B cell (primary cell): ENCODE results near the gene PACSIN2. TPM values are rescaled to one million over a fixed set of nuclear protein-coding genes. Genes with fewer than 3 reads are reported as not detected.
A peak's percentile ranks its signal among the peaks of the same experiment; 100 is the strongest.

ENCODE experiments used
- ATAC-seq: fragments of 200-7000 bp; cut with Tn5 transposase; one replicate; pipeline ENCODE4 v1.10.0; 2021; ENCODE audit warnings: low read depth, mild to moderate bottlenecking, moderate number of reproducible peaks, moderate library complexity
- CTCF ChIA-PET: fragments of 350-600 bp; sonication (Branson Sonifier 250); formaldehyde crosslinking; loops from one replicate; lab custom pipeline; 2021; ENCODE audit warnings: antibody characterized with exemption, inconsistent platforms; lab: Charles Lee
- POLR2A ChIA-PET: fragments of 350-600 bp; sonication (Branson Sonifier 250); formaldehyde crosslinking; loops from one replicate; lab custom pipeline; 2021; ENCODE audit warnings: antibody characterized with exemption; lab: Charles Lee
- DNase-seq: peaks from one replicate; pipeline ENCODE4 v3.0.0; 2013
- H2AFZ ChIP-seq: 2 replicates; pipeline ENCODE4 v1.6.1; 2012; ENCODE audit warnings: mild to moderate bottlenecking, low read depth, low read length; ENCODE audit not compliant: insufficient read depth, poor library complexity, severe bottlenecking
- H3K27ac ChIP-seq, 2 donors: 1 replicate in 1 of 2; 2 replicates in 1 of 2; pipeline ENCODE4 v1.5.1; 2012 to 2013; ENCODE audit warnings: low read length in 2 of 2, mild to moderate bottlenecking in 2 of 2, moderate library complexity in 1 of 2
- H3K27me3 ChIP-seq, 4 experiments: fragments of 200-600 bp in 1 of 4; sonication (generic) in 1 of 4; replicated peaks in 1 of 4; 1 replicate in 2 of 4; 2 replicates in 2 of 4; pipeline versions ENCODE4 v1.6.1 to v1.7.0; 2013 to 2016; ENCODE audit warnings: low read length in 3 of 4, mild to moderate bottlenecking in 2 of 4, mixed read lengths in 1 of 4, moderate library complexity in 1 of 4; ENCODE audit not compliant: insufficient read depth in 4 of 4, control insufficient read depth in 3 of 4; ENCODE audit errors: control extremely low read depth in 1 of 4
- H3K36me3 ChIP-seq, 2 experiments: replicated peaks in 1 of 2; 1 replicate in 1 of 2; 2 replicates in 1 of 2; pipeline versions ENCODE4 v1.6.1 to v1.7.1; 2013; ENCODE audit warnings: low read length in 1 of 2; ENCODE audit not compliant: insufficient read depth in 2 of 2, control insufficient read depth in 1 of 2; ENCODE audit errors: control extremely low read depth in 1 of 2, extremely low read depth in 1 of 2
- H3K4me1 ChIP-seq, 2 donors: fragments of 200-600 bp in 1 of 2; sonication (generic) in 1 of 2; 1 replicate in 1 of 2; 2 replicates in 1 of 2; pipeline versions ENCODE4 v1.5.1 to v1.6.1; 2013 to 2017; ENCODE audit warnings: low read length in 2 of 2; ENCODE audit not compliant: control insufficient read depth in 2 of 2, insufficient read depth in 2 of 2
- H3K4me2 ChIP-seq: replicated peaks from 2 replicates; pipeline ENCODE3; 2012; ENCODE audit warnings: mild to moderate bottlenecking, low read depth, low read length; ENCODE audit not compliant: poor library complexity, severe bottlenecking
- H3K4me3 ChIP-seq, 5 experiments: fragments of 200-600 bp in 1 of 5; sonication (generic) in 1 of 5; 1 replicate in 3 of 5; 2 replicates in 2 of 5; pipeline versions ENCODE4 v1.5.1 to v1.7.0; 2011 to 2016; ENCODE audit warnings: low read length in 4 of 5, mild to moderate bottlenecking in 4 of 5, low read depth in 2 of 5, control low read depth in 1 of 5, moderate library complexity in 1 of 5; ENCODE audit not compliant: insufficient read depth in 1 of 5; ENCODE audit errors: control extremely low read depth in 1 of 5, extremely low read depth in 1 of 5
- H3K79me2 ChIP-seq: fragments of 200-600 bp; sonication (generic); one replicate; pipeline ENCODE4 v1.6.0; 2016; ENCODE audit warnings: low read length; ENCODE audit not compliant: control insufficient read depth, insufficient read depth
- H3K9ac ChIP-seq: fragments of 200-600 bp; sonication (generic); 2 replicates; pipeline ENCODE4 v1.6.1; 2017; ENCODE audit warnings: mild to moderate bottlenecking, low read length, moderate library complexity
- H3K9me3 ChIP-seq, 3 donors: one replicate each; pipeline versions ENCODE4 v1.6.1 to v1.7.1; 2013; ENCODE audit warnings: low read length in 2 of 3; ENCODE audit not compliant: control insufficient read depth in 2 of 3, insufficient read depth in 1 of 3; ENCODE audit errors: control extremely low read depth in 1 of 3
- H4K20me1 ChIP-seq: 2 replicates; pipeline ENCODE4 v1.6.0; 2012; ENCODE audit warnings: mild to moderate bottlenecking, low read length; ENCODE audit not compliant: insufficient read depth, control insufficient read depth, poor library complexity, severe bottlenecking
- H3K27ac Mint-ChIP-seq: one replicate; pipeline ENCODE4 v1.8.0; 2021; ENCODE audit warnings: mixed read lengths
- H3K27me3 Mint-ChIP-seq: one replicate; pipeline ENCODE4 v1.8.0; 2021; ENCODE audit warnings: mixed read lengths
- H3K4me1 Mint-ChIP-seq: one replicate; pipeline ENCODE4 v1.8.0; 2021; ENCODE audit warnings: mixed read lengths
- H3K4me3 Mint-ChIP-seq: one replicate; pipeline ENCODE4 v1.8.0; 2021; ENCODE audit warnings: mixed read lengths
- H3K9me3 Mint-ChIP-seq: one replicate; pipeline ENCODE4 v1.8.0; 2022; ENCODE audit warnings: mixed read lengths; ENCODE audit not compliant: insufficient read depth
- CTCF ChIP-seq: fragments of 200-600 bp; IDR thresholded peaks from one replicate; pipeline ENCODE4 v1.8.0; 2022; ENCODE audit warnings: antibody characterized with exemption, mild to moderate bottlenecking
- EZH2 ChIP-seq: IDR thresholded peaks from 2 replicates; pipeline ENCODE4 v1.6.1; 2012; ENCODE audit warnings: borderline replicate concordance, low read depth, mild to moderate bottlenecking, moderate library complexity, low read length; ENCODE audit not compliant: insufficient read depth, poor library complexity, severe bottlenecking
- WGBS: methylation state at CpG from one replicate; pipeline ENCODE4 v1.1.5; 2013; ENCODE audit warnings: missing lambda C conversion rate; ENCODE audit not compliant: insufficient coverage; 5-methylcytosine and 5-hydroxymethylcytosine counted together
- intact Hi-C: fragments of 100-400 bp; cut with micrococcal nuclease; formaldehyde crosslinking; loops from one replicate; pipeline ENCODE4 v1.10.0; 2022
- polyA plus RNA-seq: library from polyadenylated mRNA; depleted of rRNA; stranded (reverse); fragments of >200 nt; gene quantifications from 2 replicates; pipeline ENCODE4 v1.2.3, GENCODE V29; 2012
- total RNA-seq, 2 donors: library from RNA; stranded (reverse); fragments of 120-200 nt in 1 of 2; gene quantifications; 1 replicate in 1 of 2; 2 replicates in 1 of 2; pipeline versions ENCODE4 v1.2.3 to v1.2.4, GENCODE V29; 2013 to 2022

PACSIN2 gene
- total and polyA plus RNA-seq, 2 donors (not counting 1 experiment from before 2014, with no cell fraction given), result 26.9 to 59.3 TPM

DNA sequence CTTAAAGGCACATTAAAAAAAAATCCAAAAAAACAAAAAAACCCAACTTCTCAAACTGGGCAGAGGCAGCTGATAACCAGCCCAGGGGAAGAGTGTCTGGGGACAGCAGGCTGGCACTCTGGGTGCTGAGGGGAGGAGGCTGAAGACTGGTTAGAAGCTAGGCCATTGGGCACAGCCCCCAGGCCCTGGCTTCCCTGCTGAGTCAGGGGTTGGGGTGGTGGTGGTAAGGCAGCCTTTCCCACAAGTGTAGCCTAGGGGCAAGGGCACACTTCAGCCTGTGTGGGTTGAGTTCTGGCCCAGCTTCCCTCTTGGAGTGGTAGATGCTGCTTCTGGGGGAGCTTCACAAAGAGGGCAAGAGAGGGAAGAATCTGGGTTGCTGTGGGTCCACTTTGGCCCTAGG is 141.6 kb downstream of the PACSIN2 start:
- H3K4me3 ChIP-seq, result no peak overlapping the region
- H3K4me1 ChIP-seq, result no peaks in the 10 kb centered on the region
- H3K27ac Mint-ChIP-seq, result no peak overlapping the region
- DNase-seq (no peak), ATAC-seq (no peak)
- H3K79me2 ChIP-seq, result no peaks in the 10 kb centered on the region
- no peak overlapping the region for H3K9ac ChIP-seq
- H3K27ac ChIP-seq, result peak overlapping the region in 1 of 2 donors; percentile 33
- no peak overlapping the region for H3K4me3 Mint-ChIP-seq
- H2AFZ ChIP-seq, result no peak overlapping the region
- no peaks in the 10 kb centered on the region for H3K9me3 ChIP-seq
- POLR2A ChIA-PET, result interaction anchor here (0.6 kb wide), 1 partner anchor 153 kb away, joined by 10 read pairs; the partner anchor contains the start of gene A4GALT
- no peaks in the 10 kb centered on the region for H3K27me3 Mint-ChIP-seq
- CTCF ChIA-PET, result interaction anchor here (0.7 to 1.9 kb wide), 3 partner anchors 9 to 204 kb away, joined by 3 to 7 read pairs (median 4); no protein-coding TSS in a partner anchor
- intact Hi-C loops, result no loop called here
- no peaks in the 10 kb centered on the region for H3K27me3 ChIP-seq
- no peaks in the 10 kb centered on the region for H4K20me1 ChIP-seq
- H3K9me3 Mint-ChIP-seq, result no peaks in the 10 kb centered on the region
- no peak overlapping the region for H3K4me2 ChIP-seq
- no peak for TF ChIP-seq EZH2
- no peak for TF ChIP-seq CTCF
- H3K4me1 Mint-ChIP-seq, result no peaks in the 10 kb centered on the region
- peaks cover 0 to 82% of the 10 kb centered on the region in 2 experiments for H3K36me3 ChIP-seq

GRCh38 chr22:42872821-42873220 is 142.1 kb downstream of the PACSIN2 start:
- Histone ChIP-seq H2AFZ (no peak overlapping the region), H3K27ac (no peak overlapping the region), H3K27me3 (no peaks in the 10 kb centered on the region), H4K20me1 (no peaks in the 10 kb centered on the region), H3K79me2 (no peaks in the 10 kb centered on the region), H3K4me2 (no peak overlapping the region), H3K4me3 (no peak overlapping the region), H3K9ac (no peak overlapping the region), H3K36me3 (peaks cover 0 to 77% of the 10 kb centered on the region in 2 experiments), H3K4me1 (peaks cover 0 to under 1% of the 10 kb centered on the region in 2 donors), H3K9me3 (no peaks in the 10 kb centered on the region)
- intact Hi-C loops, result no loop called here
- WGBS, result 91% methylated on average over 8 of the region's 9 CpGs
- no peak overlapping the region for H3K4me3 Mint-ChIP-seq
- no peaks in the 10 kb centered on the region for H3K27me3 Mint-ChIP-seq
- ChIA-PET CTCF (interaction anchor here (1.9 kb wide), 1 partner anchor 10 kb away, joined by 7 read pairs; no protein-coding TSS in a partner anchor), POLR2A (no interaction called here)
- no peak for TF ChIP-seq CTCF
- TF ChIP-seq EZH2, result no peak
- H3K4me1 Mint-ChIP-seq, result peaks cover under 1% of the 10 kb centered on the region
- H3K27ac Mint-ChIP-seq, result no peak overlapping the region
- no peaks in the 10 kb centered on the region for H3K9me3 Mint-ChIP-seq
- ATAC-seq (no peak), DNase-seq (no peak)
